G401.6 (cell line): ENCODE data around the gene STK39.

ENCODE experiments used
- FAIRE-seq: peaks from 2 replicates; lab custom pipeline; 2012; peaks lifted over from hg19 to GRCh38; lab: Jason Lieb, UNC

STK39 gene

GRCh38 chr2:168037778-168038177 is 209.6 kb downstream of the STK39 start:
- no peak for FAIRE-seq

- FAIRE-seq = no peak
Measured at GRCh38 chr2:168035458-168035857, 211.9 kb downstream of the STK39 start.

- FAIRE-seq = no peak
Measured at GRCh38 chr2:168034616-168035015, 212.8 kb downstream of the STK39 start.

- FAIRE-seq = no peak
Measured at GRCh38 chr2:168033966-168034365, 213.4 kb downstream of the STK39 start.

- no peak for FAIRE-seq
Measured at GRCh38 chr2:168032091-168032490, 215.3 kb downstream of the STK39 start.

- FAIRE-seq = no peak
Measured at GRCh38 chr2:168030862-168031624, 216.4 kb downstream of the STK39 start.

GRCh38 chr2:168029071-168029470 is 218.3 kb downstream of the STK39 start:
- FAIRE-seq = no peak

- FAIRE-seq = no peak
Measured at GRCh38 chr2:168028362-168028761, 219.0 kb downstream of the STK39 start.

GRCh38 chr2:168025487-168026202 is 221.8 kb downstream of the STK39 start:
- FAIRE-seq = no peak

GRCh38 chr2:168024459-168024858 is 222.9 kb downstream of the STK39 start:
- FAIRE-seq = no peak

GRCh38 chr2:168021800-168022587 is 225.4 kb downstream of the STK39 start:
- no peak for FAIRE-seq

- no peak for FAIRE-seq
Measured at GRCh38 chr2:168015274-168015953, 232.0 kb downstream of the STK39 start.

GRCh38 chr2:168009900-168010299 is 237.5 kb downstream of the STK39 start:
- no peak for FAIRE-seq

GRCh38 chr2:168008646-168009195 is 238.7 kb downstream of the STK39 start:
- FAIRE-seq = no peak

GRCh38 chr2:168006498-168006897 is 240.9 kb downstream of the STK39 start:
- FAIRE-seq = no peak

GRCh38 chr2:168005586-168005985 is 241.8 kb downstream of the STK39 start:
- no peak for FAIRE-seq

- no peak for FAIRE-seq
Measured at GRCh38 chr2:168003876-168004275, 243.5 kb downstream of the STK39 start.

GRCh38 chr2:168002021-168002553 is 245.3 kb downstream of the STK39 start:
- no peak for FAIRE-seq

- FAIRE-seq = no peak
Measured at GRCh38 chr2:167992278-167992677, 255.1 kb downstream of the STK39 start.

- FAIRE-seq = no peak
Measured at GRCh38 chr2:167990062-167990461, 257.3 kb downstream of the STK39 start.

GRCh38 chr2:167988296-167988695 is 259.1 kb downstream of the STK39 start:
- no peak for FAIRE-seq

- no peak for FAIRE-seq
Measured at GRCh38 chr2:167987558-167987957, 259.8 kb downstream of the STK39 start.
